Stomach (tissue), 4 donors: ENCODE results near the gene ADGRD1.

Experiments
- EP300 ChIP-seq: sonication (generic); formaldehyde crosslinking; IDR thresholded peaks from one replicate; pipeline ENCODE4 v1.6.1; 2017; ENCODE audit warnings: antibody characterized with exemption
- POLR2A ChIP-seq, 4 donors: fragments of 450-650 bp; IDR thresholded peaks; one replicate each; pipeline ENCODE4 v1.6.1; 2016; ENCODE audit warnings: antibody characterized with exemption in 4 of 4, control low read depth in 2 of 4, mild to moderate bottlenecking in 1 of 4, moderate library complexity in 1 of 4
- POLR2AphosphoS5 ChIP-seq, 3 donors: sonication (generic); formaldehyde crosslinking; IDR thresholded peaks; one replicate each; pipeline ENCODE4 v1.6.1; 2016; ENCODE audit warnings: antibody characterized with exemption in 3 of 3
- TF ChIP-seq, protein P1 (sequence below), 7 experiments: fragments of 450-650 bp in 4 of 7; fragments of 200-600 bp in 3 of 7; sonication (generic) in 3 of 7; IDR thresholded peaks; one replicate each; pipeline ENCODE4 v1.5.1; 2016 to 2019; ENCODE audit warnings: antibody characterized with exemption in 7 of 7, control low read depth in 2 of 7, mild to moderate bottlenecking in 1 of 7

- TF ChIP-seq, protein P1, sequence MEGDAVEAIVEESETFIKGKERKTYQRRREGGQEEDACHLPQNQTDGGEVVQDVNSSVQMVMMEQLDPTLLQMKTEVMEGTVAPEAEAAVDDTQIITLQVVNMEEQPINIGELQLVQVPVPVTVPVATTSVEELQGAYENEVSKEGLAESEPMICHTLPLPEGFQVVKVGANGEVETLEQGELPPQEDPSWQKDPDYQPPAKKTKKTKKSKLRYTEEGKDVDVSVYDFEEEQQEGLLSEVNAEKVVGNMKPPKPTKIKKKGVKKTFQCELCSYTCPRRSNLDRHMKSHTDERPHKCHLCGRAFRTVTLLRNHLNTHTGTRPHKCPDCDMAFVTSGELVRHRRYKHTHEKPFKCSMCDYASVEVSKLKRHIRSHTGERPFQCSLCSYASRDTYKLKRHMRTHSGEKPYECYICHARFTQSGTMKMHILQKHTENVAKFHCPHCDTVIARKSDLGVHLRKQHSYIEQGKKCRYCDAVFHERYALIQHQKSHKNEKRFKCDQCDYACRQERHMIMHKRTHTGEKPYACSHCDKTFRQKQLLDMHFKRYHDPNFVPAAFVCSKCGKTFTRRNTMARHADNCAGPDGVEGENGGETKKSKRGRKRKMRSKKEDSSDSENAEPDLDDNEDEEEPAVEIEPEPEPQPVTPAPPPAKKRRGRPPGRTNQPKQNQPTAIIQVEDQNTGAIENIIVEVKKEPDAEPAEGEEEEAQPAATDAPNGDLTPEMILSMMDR (IDR thresholded peaks at IDR 0.05): no peak
- TF ChIP-seq POLR2A (IDR thresholded peaks at IDR 0.05) (no peak), POLR2AphosphoS5 (IDR thresholded peaks at IDR 0.05) (no peak), EP300 (no peak)
Observed at GRCh38 chr12:130994821-130995375, 41.2 kb downstream of the ADGRD1 start.
